Keratinocyte (primary cell): Measurements from ENCODE around the gene STK32C. TPM values are rescaled to one million over a fixed set of nuclear protein-coding genes. Genes with fewer than 3 reads are reported as not detected.

Experiments used
- DNase-seq: peaks from one replicate; pipeline ENCODE4 v3.0.0-alpha.2; 2011; ENCODE audit warnings: low read depth, missing footprints, low spot score
- FAIRE-seq: peaks from 2 replicates; lab custom pipeline; 2011; peaks lifted over from hg19 to GRCh38; lab: Jason Lieb, UNC
- H2AFZ ChIP-seq: 2 replicates; pipeline ENCODE4 v1.6.0; 2012; ENCODE audit warnings: low read length, control low read depth, inconsistent platforms; ENCODE audit not compliant: control insufficient read depth
- H3K27ac ChIP-seq: 2 replicates; pipeline ENCODE4 v1.5.1; 2011; ENCODE audit warnings: low read length; ENCODE audit not compliant: control insufficient read depth, insufficient read depth
- H3K27me3 ChIP-seq: 3 replicates; pipeline ENCODE4 v1.6.0; 2011; ENCODE audit warnings: low read length; ENCODE audit not compliant: control insufficient read depth, insufficient read depth; ENCODE audit errors: extremely low read depth
- H3K36me3 ChIP-seq, 2 experiments: 2 replicates in 1 of 2; 3 replicates in 1 of 2; pipeline ENCODE4 v1.5.1; 2011; ENCODE audit warnings: low read length in 2 of 2, mild to moderate bottlenecking in 1 of 2; ENCODE audit not compliant: control insufficient read depth in 2 of 2, insufficient read depth in 2 of 2; ENCODE audit errors: extremely low read depth in 1 of 2
- H3K4me1 ChIP-seq: 3 replicates; pipeline ENCODE4 v1.5.1; 2011; ENCODE audit warnings: low read length; ENCODE audit not compliant: control insufficient read depth, insufficient read depth; ENCODE audit errors: extremely low read depth
- H3K4me2 ChIP-seq: 3 replicates; pipeline ENCODE4 v1.6.0; 2011; ENCODE audit warnings: low read depth, low read length; ENCODE audit not compliant: control insufficient read depth, insufficient read depth; ENCODE audit errors: extremely low read depth
- H3K4me3 ChIP-seq, 3 experiments: fragments of 200-600 bp in 1 of 3; sonication (generic) in 1 of 3; 2 replicates in 2 of 3; 3 replicates in 1 of 3; pipeline ENCODE4 v1.5.1; 2011 to 2016; ENCODE audit warnings: low read length in 3 of 3, mild to moderate bottlenecking in 3 of 3, control low read depth in 2 of 3, inconsistent platforms in 1 of 3, low read depth in 1 of 3, mixed read lengths in 1 of 3, mixed run types in 1 of 3, moderate library complexity in 1 of 3; ENCODE audit not compliant: control insufficient read depth in 2 of 3, insufficient read depth in 2 of 3; ENCODE audit errors: extremely low read depth in 1 of 3
- H3K79me2 ChIP-seq: 2 replicates; pipeline ENCODE4 v1.6.0; 2012; ENCODE audit warnings: low read length; ENCODE audit not compliant: control insufficient read depth, insufficient read depth
- H3K9ac ChIP-seq: 3 replicates; pipeline ENCODE4 v1.6.0; 2011; ENCODE audit warnings: low read length; ENCODE audit not compliant: control insufficient read depth, insufficient read depth; ENCODE audit errors: extremely low read depth
- H3K9me1 ChIP-seq: 3 replicates; pipeline ENCODE4 v1.6.0; 2011; ENCODE audit warnings: low read length; ENCODE audit not compliant: control insufficient read depth, insufficient read depth; ENCODE audit errors: extremely low read depth
- H3K9me3 ChIP-seq: 2 replicates; pipeline ENCODE4 v1.5.1; 2012; ENCODE audit warnings: low read depth, low read length; ENCODE audit not compliant: control insufficient read depth
- H4K20me1 ChIP-seq: 3 replicates; pipeline ENCODE4 v1.6.0; 2011; ENCODE audit warnings: low read length; ENCODE audit not compliant: control insufficient read depth, insufficient read depth; ENCODE audit errors: extremely low read depth
- EZH2 ChIP-seq: IDR thresholded peaks from one replicate; pipeline ENCODE4 v1.6.1; 2012; ENCODE audit warnings: inconsistent platforms, mild to moderate bottlenecking, low read length, moderate library complexity
- dilution Hi-C: fragments of 300-500 bp; cut with MboI; formaldehyde crosslinking; loops from one replicate; pipeline ENCODE4 v1.7.0; 2020; ENCODE audit warnings: low sequenced_read_pairs; ENCODE audit not compliant: extremely low pct_ligation_motif_present
- polyA minus RNA-seq, 3 experiments: library from RNA; depleted of rRNA, polyadenylated mRNA; stranded (reverse); fragments of >200 nt; gene quantifications; 1 replicate in 1 of 3; 2 replicates in 1 of 3; 3 replicates in 1 of 3; pipeline ENCODE4 v1.2.3, GENCODE V29; 2011
- polyA plus RNA-seq, 5 experiments: library from polyadenylated mRNA; depleted of rRNA in 3 of 5; stranded (reverse) in 3 of 5; stranded (forward) in 1 of 5; unstranded in 1 of 5; fragments of >200 nt; gene quantifications; 1 replicate in 1 of 5; 2 replicates in 3 of 5; 3 replicates in 1 of 5; pipeline versions ENCODE4 v1.2.1 to v1.2.3, GENCODE V29; 2011 to 2012; ENCODE audit warnings: missing spikeins in 2 of 5, low read depth in 1 of 5, low replicate concordance in 1 of 5
- TF ChIP-seq, protein P1 (sequence below), 3 experiments: IDR thresholded peaks in 1 of 3; conservative IDR thresholded peaks in 1 of 3; optimal IDR thresholded peaks in 1 of 3; 2 replicates in 2 of 3; 3 replicates in 1 of 3; pipeline versions ENCODE3 to v1.5.1; 2011; ENCODE audit warnings: low read length in 3 of 3, mild to moderate bottlenecking in 3 of 3, moderate library complexity in 2 of 3, control low read depth in 1 of 3, inconsistent platforms in 1 of 3; ENCODE audit not compliant: insufficient read depth in 2 of 3; ENCODE audit errors: extremely low read depth in 1 of 3

Gene STK32C
- 4.0 to 4.7 TPM (median 4.1 TPM) in 3 replicates for polyA plus RNA-seq
- 2.9 TPM for polyA plus RNA-seq (2011; ENCODE audit: low read depth)
- polyA plus RNA-seq (2011; cell fraction: cytosol; rRNA removed): 3.3 and 6.0 TPM in 2 replicates
- polyA plus RNA-seq (2011; cell fraction: nucleus; rRNA removed): 4.2 and 5.4 TPM in 2 replicates
- 5.6 and 6.0 TPM in 2 replicates for polyA plus RNA-seq (2012; ENCODE audit: low replicate concordance)
- 2.2 to 5.1 TPM (median 3.3 TPM) in 3 replicates for polyA minus RNA-seq
- 5.2 TPM for polyA minus RNA-seq (2011; cell fraction: cytosol; rRNA and poly(A)+ RNA removed)
- polyA minus RNA-seq (2011; cell fraction: nucleus; rRNA and poly(A)+ RNA removed): 1.9 and 3.2 TPM in 2 replicates

DNA sequence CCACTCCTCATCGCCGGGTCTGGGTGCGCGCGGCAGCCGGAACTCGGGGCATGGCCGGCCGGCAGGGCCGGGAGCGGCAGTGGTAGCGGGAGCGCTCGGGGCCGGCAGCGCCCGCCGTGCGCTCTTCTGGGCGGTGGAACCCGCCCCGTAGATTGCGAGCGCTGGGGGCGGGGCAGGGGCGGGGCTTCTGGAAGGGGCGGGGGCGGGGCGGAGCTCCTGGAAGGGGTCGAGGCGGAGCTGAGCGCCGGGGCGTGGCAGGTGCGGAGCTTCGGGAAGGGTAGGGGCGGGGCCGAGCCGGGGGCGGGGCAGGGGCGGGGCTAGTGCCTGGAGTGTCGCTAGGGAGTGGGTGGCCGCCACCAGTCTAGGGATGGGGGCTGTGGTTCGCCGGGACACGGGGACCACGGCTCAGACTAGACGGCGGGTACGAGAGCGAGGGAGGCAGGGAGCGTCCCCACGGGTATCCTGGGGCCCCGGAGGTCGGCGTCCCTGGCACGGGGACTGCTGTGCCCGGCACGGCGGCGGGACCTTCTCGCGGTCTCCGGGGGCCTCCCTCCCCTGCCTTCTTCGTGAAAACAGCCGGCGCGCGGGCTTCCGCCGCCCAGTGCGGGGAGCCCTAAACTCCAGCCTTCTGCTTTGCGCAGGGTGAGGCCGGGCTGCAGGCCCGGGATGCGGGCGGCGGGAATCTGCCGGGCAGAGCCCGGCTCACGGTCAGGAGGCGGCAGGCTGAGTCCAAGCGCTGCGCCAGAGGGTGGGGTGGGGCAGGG, at the start of gene STK32C:
TSS of gene STK32C (minus strand) at position 128 of the 764 bp plus-strand sequence. CDS start at position 11, 117 bp downstream.
- peak within 1 kb of the TSS; percentile 75 for H3K4me2 ChIP-seq
- H3K9ac ChIP-seq: peak within 1 kb of the TSS; percentile 15
- no peaks in the 10 kb centered on the region for H3K36me3 ChIP-seq
- DNase-seq: peak; percentile 25
- H3K27me3 ChIP-seq: peaks cover 42% of the 10 kb centered on the region
- peak within 1 kb of the TSS; percentile 93 for H2AFZ ChIP-seq
- H3K4me3 ChIP-seq: peak within 1 kb of the TSS; percentile 63 to 70 (median 67)
- H3K79me2 ChIP-seq: no peaks in the 10 kb centered on the region
- FAIRE-seq: no peak
- no peaks in the 10 kb centered on the region for H4K20me1 ChIP-seq
- TF ChIP-seq, protein P1, sequence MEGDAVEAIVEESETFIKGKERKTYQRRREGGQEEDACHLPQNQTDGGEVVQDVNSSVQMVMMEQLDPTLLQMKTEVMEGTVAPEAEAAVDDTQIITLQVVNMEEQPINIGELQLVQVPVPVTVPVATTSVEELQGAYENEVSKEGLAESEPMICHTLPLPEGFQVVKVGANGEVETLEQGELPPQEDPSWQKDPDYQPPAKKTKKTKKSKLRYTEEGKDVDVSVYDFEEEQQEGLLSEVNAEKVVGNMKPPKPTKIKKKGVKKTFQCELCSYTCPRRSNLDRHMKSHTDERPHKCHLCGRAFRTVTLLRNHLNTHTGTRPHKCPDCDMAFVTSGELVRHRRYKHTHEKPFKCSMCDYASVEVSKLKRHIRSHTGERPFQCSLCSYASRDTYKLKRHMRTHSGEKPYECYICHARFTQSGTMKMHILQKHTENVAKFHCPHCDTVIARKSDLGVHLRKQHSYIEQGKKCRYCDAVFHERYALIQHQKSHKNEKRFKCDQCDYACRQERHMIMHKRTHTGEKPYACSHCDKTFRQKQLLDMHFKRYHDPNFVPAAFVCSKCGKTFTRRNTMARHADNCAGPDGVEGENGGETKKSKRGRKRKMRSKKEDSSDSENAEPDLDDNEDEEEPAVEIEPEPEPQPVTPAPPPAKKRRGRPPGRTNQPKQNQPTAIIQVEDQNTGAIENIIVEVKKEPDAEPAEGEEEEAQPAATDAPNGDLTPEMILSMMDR (optimal IDR thresholded peaks at IDR 0.05 in 1 of 3, IDR thresholded peaks at IDR 0.05 in 1 of 3, conservative IDR thresholded peaks at IDR 0.05 in 1 of 3; ENCODE audit: extremely low read depth in 1 of 3, insufficient read depth in 2 of 3, low read length in 3 of 3): no peak
- TF ChIP-seq EZH2: no peak
- no peaks in the 10 kb centered on the region for H3K9me1 ChIP-seq
- no peak within 1 kb of the TSS for H3K27ac ChIP-seq
- H3K9me3 ChIP-seq: no peaks in the 10 kb centered on the region
- no peaks in the 10 kb centered on the region for H3K4me1 ChIP-seq
- dilution Hi-C loops: no loop called here

GRCh38 chr10:132356621-132357195, 49.0 kb upstream of the STK32C start:
- no peaks in the 10 kb centered on the region for H3K27me3 ChIP-seq
- DNase-seq (no peak), FAIRE-seq (no peak)
- no peaks in the 10 kb centered on the region for H3K79me2 ChIP-seq
- no peaks in the 10 kb centered on the region for H3K4me1 ChIP-seq
- no peak for TF ChIP-seq EZH2
- TF ChIP-seq, protein P1 (optimal IDR thresholded peaks at IDR 0.05 in 1 of 3, IDR thresholded peaks at IDR 0.05 in 1 of 3, conservative IDR thresholded peaks at IDR 0.05 in 1 of 3; ENCODE audit: extremely low read depth in 1 of 3, insufficient read depth in 2 of 3, low read length in 3 of 3): no peak
- no peaks in the 10 kb centered on the region for H4K20me1 ChIP-seq
- no peak overlapping the region for H3K4me2 ChIP-seq
- H2AFZ ChIP-seq: no peak overlapping the region
- H3K9ac ChIP-seq: no peak overlapping the region
- no peak overlapping the region for H3K27ac ChIP-seq
- dilution Hi-C loops: no loop called here
- H3K9me1 ChIP-seq: no peaks in the 10 kb centered on the region
- H3K36me3 ChIP-seq: no peaks in the 10 kb centered on the region
- no peaks in the 10 kb centered on the region for H3K9me3 ChIP-seq
- no peak overlapping the region for H3K4me3 ChIP-seq
